H1 (cell line): ENCODE measurements around the gene ASF1B. TPM values are rescaled to one million over a fixed set of nuclear protein-coding genes. Genes with fewer than 3 reads are reported as not detected.

Experiments used
- CTCF ChIA-PET: fragments of 300-600 bp; sonication (Branson Sonifier 250); formaldehyde crosslinking; loops from one replicate; lab custom pipeline; 2021; ENCODE audit not compliant: partially characterized antibody; lab: Charles Lee
- POLR2A ChIA-PET: fragments of 300-600 bp; sonication (Branson Sonifier 250); formaldehyde crosslinking; loops from one replicate; lab custom pipeline; 2021; ENCODE audit warnings: inconsistent platforms; ENCODE audit not compliant: partially characterized antibody; lab: Charles Lee
- DNase-seq, 2 experiments: peaks; one replicate each; pipeline versions ENCODE4 v3.0.0 to v3.0.0-alpha.2; 2010 to 2022; ENCODE audit warnings: low spot score in 2 of 2, low read depth in 1 of 2, mixed read lengths in 1 of 2
- FAIRE-seq: peaks from 2 replicates; lab custom pipeline; 2011; peaks lifted over from hg19 to GRCh38; lab: Jason Lieb, UNC
- H2AFZ ChIP-seq: 2 replicates; pipeline ENCODE4 v1.8.1; 2012; ENCODE audit warnings: low read length, inconsistent platforms
- H2AK5ac ChIP-seq: 2 replicates; pipeline ENCODE4 v1.6.1; 2013; ENCODE audit warnings: low read depth, low read length
- H2BK120ac ChIP-seq: replicated peaks from 2 replicates; pipeline ENCODE3; 2013; ENCODE audit warnings: low read depth, low read length, inconsistent platforms
- H2BK12ac ChIP-seq: 2 replicates; pipeline ENCODE4 v1.6.1; 2013; ENCODE audit warnings: low read depth, low read length
- H2BK15ac ChIP-seq: 2 replicates; pipeline ENCODE4 v1.6.1; 2013; ENCODE audit warnings: low read length
- H2BK20ac ChIP-seq: 2 replicates; pipeline ENCODE4 v1.6.1; 2013; ENCODE audit warnings: low read length
- H2BK5ac ChIP-seq: 2 replicates; pipeline ENCODE4 v1.6.1; 2013; ENCODE audit warnings: low read depth, low read length
- H3K14ac ChIP-seq: 2 replicates; pipeline ENCODE4 v1.6.1; 2013; ENCODE audit warnings: inconsistent platforms; ENCODE audit not compliant: insufficient read length
- H3K18ac ChIP-seq: 2 replicates; pipeline ENCODE4 v1.6.1; 2013; ENCODE audit warnings: low read length; ENCODE audit errors: extremely low read depth
- H3K23ac ChIP-seq: 2 replicates; pipeline ENCODE4 v1.6.1; 2013; ENCODE audit warnings: inconsistent platforms; ENCODE audit not compliant: insufficient read length
- H3K23me2 ChIP-seq: 2 replicates; pipeline ENCODE4 v1.6.1; 2013; ENCODE audit warnings: low read depth, low read length
- H3K27ac ChIP-seq: 2 replicates; pipeline ENCODE4 v1.6.1; 2011; ENCODE audit warnings: low read depth, low read length, inconsistent platforms
- H3K27me3 ChIP-seq, 4 experiments: replicated peaks in 1 of 4; 1 replicate in 1 of 4; 2 replicates in 3 of 4; pipeline versions ENCODE4 v1.6.1 to v1.8.1; 2011 to 2013; ENCODE audit warnings: low read length in 3 of 4, mild to moderate bottlenecking in 3 of 4, inconsistent platforms in 2 of 4, mixed read lengths in 2 of 4, moderate library complexity in 1 of 4; ENCODE audit not compliant: control insufficient read depth in 3 of 4, insufficient read depth in 3 of 4; ENCODE audit errors: extremely low read depth in 1 of 4
- H3K36me3 ChIP-seq, 4 experiments: 2 replicates each; pipeline versions ENCODE4 v1.6.1 to v1.8.1; 2011 to 2013; ENCODE audit warnings: mild to moderate bottlenecking in 4 of 4, low read length in 3 of 4, moderate library complexity in 2 of 4, control low read depth in 1 of 4, inconsistent platforms in 1 of 4; ENCODE audit not compliant: insufficient read depth in 4 of 4, control insufficient read depth in 2 of 4
- H3K4ac ChIP-seq: replicated peaks from 2 replicates; pipeline ENCODE3; 2013; ENCODE audit warnings: low read length, low read depth, mixed read lengths, inconsistent platforms; ENCODE audit not compliant: insufficient read length
- H3K4me1 ChIP-seq, 4 experiments: replicated peaks in 1 of 4; 1 replicate in 1 of 4; 2 replicates in 3 of 4; pipeline versions ENCODE4 v1.6.1 to v1.8.1; 2011 to 2013; ENCODE audit warnings: low read length in 3 of 4, inconsistent platforms in 2 of 4, mixed read lengths in 1 of 4; ENCODE audit not compliant: insufficient read depth in 4 of 4, control insufficient read depth in 3 of 4
- H3K4me2 ChIP-seq, 2 experiments: 2 replicates each; pipeline versions ENCODE4 v1.6.1 to v1.8.1; 2011 to 2013; ENCODE audit warnings: low read depth in 2 of 2, low read length in 2 of 2, control low read depth in 1 of 2, inconsistent platforms in 1 of 2, mild to moderate bottlenecking in 1 of 2; ENCODE audit not compliant: insufficient read depth in 1 of 2
- H3K4me3 ChIP-seq, 4 experiments: fragments of 200-600, 300-600 bp in 1 of 4; sonication (generic), shearing (Covaris generic), sonication (Bioruptor Twin) in 1 of 4; 2 replicates each; pipeline versions ENCODE4 v1.5.1 to v1.8.1; 2011 to 2016; ENCODE audit warnings: low read length in 4 of 4, low read depth in 3 of 4, control low read depth in 2 of 4, inconsistent platforms in 2 of 4, mild to moderate bottlenecking in 2 of 4, mixed read lengths in 1 of 4, moderate library complexity in 1 of 4; ENCODE audit not compliant: insufficient read depth in 2 of 4; ENCODE audit errors: extremely low read depth in 1 of 4
- H3K56ac ChIP-seq: replicated peaks from 2 replicates; pipeline ENCODE3; 2013; ENCODE audit warnings: low read depth, mild to moderate bottlenecking, mixed read lengths, low read length, inconsistent platforms; ENCODE audit not compliant: insufficient read length
- H3K79me1 ChIP-seq: 2 replicates; pipeline ENCODE4 v1.6.1; 2013; ENCODE audit warnings: low read depth, low read length, control low read depth
- H3K79me2 ChIP-seq, 2 experiments: 2 replicates each; pipeline versions ENCODE4 v1.6.1 to v1.8.1; 2012 to 2013; ENCODE audit warnings: low read length in 2 of 2, mild to moderate bottlenecking in 2 of 2, inconsistent platforms in 1 of 2; ENCODE audit not compliant: insufficient read depth in 2 of 2, control insufficient read depth in 1 of 2
- H3K9ac ChIP-seq, 4 experiments: replicated peaks in 1 of 4; 1 replicate in 1 of 4; 2 replicates in 3 of 4; pipeline versions ENCODE4 v1.6.1 to v1.8.1; 2011 to 2013; ENCODE audit warnings: low read depth in 3 of 4, low read length in 3 of 4, control low read depth in 2 of 4, mild to moderate bottlenecking in 2 of 4, moderate library complexity in 2 of 4, inconsistent platforms in 1 of 4; ENCODE audit errors: extremely low read depth in 1 of 4
- H3K9me3 ChIP-seq, 2 experiments: 2 replicates each; pipeline versions ENCODE4 v1.6.1 to v1.8.1; 2012 to 2013; ENCODE audit warnings: mild to moderate bottlenecking in 2 of 2, moderate library complexity in 2 of 2, control low read depth in 1 of 2, inconsistent platforms in 1 of 2, low read depth in 1 of 2, low read length in 1 of 2, mixed read lengths in 1 of 2; ENCODE audit not compliant: insufficient read depth in 2 of 2
- H4K20me1 ChIP-seq, 2 experiments: replicated peaks in 1 of 2; 2 replicates each; pipeline versions ENCODE3 to v1.8.1; 2011 to 2013; ENCODE audit warnings: inconsistent platforms in 2 of 2, low read length in 2 of 2, mild to moderate bottlenecking in 1 of 2; ENCODE audit not compliant: insufficient read depth in 2 of 2, control insufficient read depth in 1 of 2
- H4K5ac ChIP-seq: 2 replicates; pipeline ENCODE4 v1.6.1; 2013; ENCODE audit warnings: low read length, low read depth, mixed read lengths, inconsistent platforms; ENCODE audit not compliant: insufficient read length
- H4K8ac ChIP-seq: 2 replicates; pipeline ENCODE4 v1.8.0; 2013; ENCODE audit warnings: mild to moderate bottlenecking, moderate library complexity, low read length, inconsistent platforms; ENCODE audit not compliant: insufficient read depth; ENCODE audit errors: extremely low read depth
- H4K91ac ChIP-seq: replicated peaks from 2 replicates; pipeline ENCODE3; 2013; ENCODE audit warnings: low read length, mixed read lengths, inconsistent platforms; ENCODE audit not compliant: insufficient read length
- CTBP2 ChIP-seq: IDR thresholded peaks from 2 replicates; pipeline ENCODE4 v1.7.0; 2011; ENCODE audit warnings: borderline replicate concordance, mild to moderate bottlenecking, moderate library complexity, mixed read lengths, low read length; ENCODE audit not compliant: insufficient read depth, insufficient read length
- EGR1 ChIP-seq: IDR thresholded peaks from 2 replicates; pipeline ENCODE4 v1.6.1; 2011; ENCODE audit warnings: low read depth, low read length, borderline replicate concordance
- KDM4A ChIP-seq: IDR thresholded peaks from one replicate; pipeline ENCODE4 v1.7.1; 2012; ENCODE audit warnings: low read depth, mild to moderate bottlenecking, moderate library complexity, low read length, inconsistent platforms; ENCODE audit not compliant: severe bottlenecking
- RFX5 ChIP-seq: IDR thresholded peaks from 2 replicates; pipeline ENCODE4 v1.6.1; 2011; ENCODE audit warnings: low read depth, low read length, improper control_type of control experiment, borderline replicate concordance
- SIRT6 ChIP-seq: IDR thresholded peaks from one replicate; pipeline ENCODE4 v1.7.1; 2012; ENCODE audit warnings: low read length, inconsistent platforms
- TBP ChIP-seq: IDR thresholded peaks from 2 replicates; pipeline ENCODE4 v1.6.1; 2011; ENCODE audit warnings: low read depth, low read length, improper control_type of control experiment
- TCF12 ChIP-seq: IDR thresholded peaks from 2 replicates; pipeline ENCODE4 v1.6.1; 2011; ENCODE audit warnings: low read depth, mild to moderate bottlenecking, low read length
- WGBS, 2 experiments: shearing (Covaris generic) in 1 of 2; methylation state at CpG; one replicate each; pipeline versions ENCODE4 v1.1.6 to v1.1.7; 2013 to 2015; ENCODE audit warnings: low lambda C conversion rate in 2 of 2, mixed read lengths in 2 of 2, inconsistent platforms in 1 of 2, low coverage in 1 of 2, missing lambda C conversion rate in 1 of 2; ENCODE audit not compliant: insufficient replicate concordance in 2 of 2, insufficient coverage in 1 of 2, insufficient read length in 1 of 2; ENCODE audit errors: extremely low coverage in 1 of 2, missing lambda C conversion rate in 1 of 2; 5-methylcytosine and 5-hydroxymethylcytosine counted together
- polyA plus RNA-seq, 7 experiments: library from polyadenylated mRNA; depleted of rRNA in 3 of 7; stranded (reverse) in 5 of 7; unstranded in 2 of 7; fragments of >200 nt in 5 of 7; fragments of 200-250 nt in 2 of 7; gene quantifications; 1 replicate in 5 of 7; 2 replicates in 1 of 7; 4 replicates in 1 of 7; pipeline versions ENCODE4 v1.2.1 to v1.2.3, GENCODE V29; 2011 to 2013; ENCODE audit warnings: missing spikeins in 2 of 7, mixed read lengths in 2 of 7
- total RNA-seq: library from RNA; stranded (reverse); fragmentation: NEBNext Ultra II Directional; extraction: Animal tissue kit (Norgen Biotek cat#: 25700); gene quantifications from 2 replicates; pipeline ENCODE4 v1.2.1, GENCODE V29; 2021

Gene ASF1B
- total and polyA plus RNA-seq, 2 of the 8 experiments (the other 6 are each of a cell fraction or from before 2014, with no cell fraction given): 32.6 to 59.2 TPM

- FAIRE-seq (no peak), DNase-seq (no peak)
- Histone ChIP-seq H2BK12ac (no peak overlapping the region), H3K27ac (no peak overlapping the region), H2BK15ac (no peak overlapping the region), H3K56ac (no peak overlapping the region), H3K9me3 (no peaks in the 10 kb centered on the region), H3K4me3 (no peak overlapping the region), H3K79me1 (peaks cover 3% of the 10 kb centered on the region), H2BK5ac (no peak overlapping the region), H2BK20ac (no peak overlapping the region), H3K4ac (no peak overlapping the region), H2AFZ (no peak overlapping the region), H3K79me2 (peaks cover 0 to 22% of the 10 kb centered on the region in 2 experiments; a peak in 2 of 4 replicates), H4K91ac (no peak overlapping the region), H2BK120ac (no peak overlapping the region), H3K18ac (no peak overlapping the region), H3K36me3 (peaks cover 5 to 12% (median 8%) of the 10 kb centered on the region in 4 experiments; a peak in 6 of 8 replicates), H3K23me2 (no peaks in the 10 kb centered on the region), H4K8ac (no peak overlapping the region), H3K4me2 (no peak overlapping the region), H3K23ac (no peak overlapping the region), H3K27me3 (no peaks in the 10 kb centered on the region), H4K5ac (no peak overlapping the region), H2AK5ac (no peak overlapping the region), H3K4me1 (no peaks in the 10 kb centered on the region), H3K9ac (no peak overlapping the region), H4K20me1 (peaks cover 16 to 38% of the 10 kb centered on the region in 2 experiments), H3K14ac (no peak overlapping the region)
- ChIA-PET CTCF (interaction anchor here (1.0 kb wide), 1 partner anchor 33 kb away, joined by 3 read pairs; no protein-coding TSS in a partner anchor), POLR2A (no interaction called here)
- TF ChIP-seq SIRT6 (no peak), EGR1 (no peak), CTBP2 (no peak), TCF12 (no peak), RFX5 (no peak), TBP (no peak), KDM4A (no peak)
- WGBS, 2 experiments: 86% methylated on average over 6 of the region's 6 CpGs; no CpG with 5 or more reads in 1 of the 2 experiments
These were observed 45.5 kb upstream of the ASF1B start for GRCh38 chr19:14181906-14182305.
